HepG2 (cell line): ENCODE data around the gene RAB11FIP5. TPM values are rescaled to one million over a fixed set of nuclear protein-coding genes. Genes with fewer than 3 reads are reported as not detected.

Experiments used
- ARNTL ChIP-seq: sonication (generic); formaldehyde crosslinking; IDR thresholded peaks from 2 replicates; pipeline ENCODE4 v1.4.0; 2020; ENCODE audit warnings: mild to moderate bottlenecking, missing genetic modification reagents
- DMAP1 ChIP-seq: IDR thresholded peaks from 2 replicates; pipeline ENCODE4 v1.6.1; 2016
- ETV5 ChIP-seq: IDR thresholded peaks from 2 replicates; pipeline ENCODE4 v1.6.1; 2018; ENCODE audit warnings: missing biosample characterization, missing genetic modification reagents, inconsistent platforms, borderline replicate concordance
- NONO ChIP-seq, 2 experiments: fragments of 450-650 bp in 1 of 2; sonication (generic) in 1 of 2; formaldehyde crosslinking in 1 of 2; IDR thresholded peaks in 1 of 2; conservative IDR thresholded peaks in 1 of 2; 2 replicates each; pipeline versions ENCODE4 v1.6.1 to v1.8.0; 2017 to 2022; ENCODE audit warnings: mild to moderate bottlenecking in 1 of 2, missing genetic modification reagents in 1 of 2, moderate library complexity in 1 of 2
- SALL1 ChIP-seq: sonication (generic); formaldehyde crosslinking; IDR thresholded peaks from 2 replicates; pipeline ENCODE4 v1.8.0; 2022; ENCODE audit warnings: mild to moderate bottlenecking, missing genetic modification reagents
- SAP130 ChIP-seq: IDR thresholded peaks from 2 replicates; pipeline ENCODE4 v1.6.1; 2016; ENCODE audit warnings: low read depth
- TBX2 ChIP-seq: sonication (generic); formaldehyde crosslinking; IDR thresholded peaks from 2 replicates; pipeline ENCODE4 v1.5.0; 2020; ENCODE audit warnings: missing genetic modification reagents, mild to moderate bottlenecking, borderline replicate concordance
- U2AF2 ChIP-seq: fragments of 200-400 bp; formaldehyde crosslinking; IDR thresholded peaks from 2 replicates; pipeline ENCODE4 v1.6.1; 2017; ENCODE audit warnings: low read depth, mild to moderate bottlenecking, low read length
- YY1 ChIP-seq: IDR thresholded peaks from 2 replicates; pipeline ENCODE4 v1.6.1; 2011; ENCODE audit warnings: low read length, low read depth, moderate library complexity, mild to moderate bottlenecking; ENCODE audit not compliant: insufficient read depth, insufficient replicate concordance
- ZNF136 ChIP-seq: sonication (generic); formaldehyde crosslinking; IDR thresholded peaks from 2 replicates; pipeline ENCODE4 v1.8.1; 2022; ENCODE audit warnings: low read depth, mild to moderate bottlenecking, moderate library complexity, missing genetic modification reagents
- ZZZ3 ChIP-seq: sonication (generic); formaldehyde crosslinking; IDR thresholded peaks from 2 replicates; pipeline ENCODE4 v1.4.0; 2020; ENCODE audit warnings: missing genetic modification reagents, mild to moderate bottlenecking, borderline replicate concordance
- polyA plus RNA-seq, 8 experiments: library from polyadenylated mRNA; depleted of rRNA in 3 of 8; stranded (reverse) in 7 of 8; unstranded in 1 of 8; fragments of >200 nt; fragmentation: Illumina TruSeq in 4 of 8; extraction: Trizol in 4 of 8; gene quantifications; 2 replicates each; pipeline versions ENCODE4 v1.2.1 to v1.2.3, GENCODE V29; 2011 to 2016; ENCODE audit warnings: low read depth in 4 of 8, missing spikeins in 1 of 8, mixed read lengths in 1 of 8; ENCODE audit not compliant: insufficient read depth in 1 of 8
- total RNA-seq, 5 experiments: library from RNA; depleted of rRNA; stranded (reverse); fragments of >200 nt; fragmentation: Illumina TruSeq; extraction: Trizol; gene quantifications; 2 replicates each; pipeline ENCODE4 v1.2.3, GENCODE V29; 2016; ENCODE audit warnings: low read depth in 1 of 5
- TF ChIP-seq, protein P1 (sequence below): IDR thresholded peaks from 2 replicates; pipeline ENCODE4 v1.6.1; 2016; ENCODE audit warnings: control low read depth
- TF ChIP-seq, protein P2 (sequence below): sonication (generic); formaldehyde crosslinking; IDR thresholded peaks from 2 replicates; pipeline ENCODE4 v1.4.0; 2020; ENCODE audit warnings: mild to moderate bottlenecking, missing genetic modification reagents
- TF ChIP-seq, protein P3 (sequence below): sonication (generic); formaldehyde crosslinking; IDR thresholded peaks from 2 replicates; pipeline ENCODE4 v1.4.0; 2020; ENCODE audit warnings: missing genetic modification reagents
- TF ChIP-seq, protein P4 (sequence below): sonication (generic); formaldehyde crosslinking; IDR thresholded peaks from 2 replicates; pipeline ENCODE4 v1.5.1; 2020; ENCODE audit warnings: missing genetic modification reagents, mild to moderate bottlenecking, borderline replicate concordance

Gene RAB11FIP5
- total and polyA plus RNA-seq, 2 of the 13 experiments (the other 11 are each of a cell fraction or from before 2014, with no cell fraction given): 9.4 to 22.9 TPM

DNA sequence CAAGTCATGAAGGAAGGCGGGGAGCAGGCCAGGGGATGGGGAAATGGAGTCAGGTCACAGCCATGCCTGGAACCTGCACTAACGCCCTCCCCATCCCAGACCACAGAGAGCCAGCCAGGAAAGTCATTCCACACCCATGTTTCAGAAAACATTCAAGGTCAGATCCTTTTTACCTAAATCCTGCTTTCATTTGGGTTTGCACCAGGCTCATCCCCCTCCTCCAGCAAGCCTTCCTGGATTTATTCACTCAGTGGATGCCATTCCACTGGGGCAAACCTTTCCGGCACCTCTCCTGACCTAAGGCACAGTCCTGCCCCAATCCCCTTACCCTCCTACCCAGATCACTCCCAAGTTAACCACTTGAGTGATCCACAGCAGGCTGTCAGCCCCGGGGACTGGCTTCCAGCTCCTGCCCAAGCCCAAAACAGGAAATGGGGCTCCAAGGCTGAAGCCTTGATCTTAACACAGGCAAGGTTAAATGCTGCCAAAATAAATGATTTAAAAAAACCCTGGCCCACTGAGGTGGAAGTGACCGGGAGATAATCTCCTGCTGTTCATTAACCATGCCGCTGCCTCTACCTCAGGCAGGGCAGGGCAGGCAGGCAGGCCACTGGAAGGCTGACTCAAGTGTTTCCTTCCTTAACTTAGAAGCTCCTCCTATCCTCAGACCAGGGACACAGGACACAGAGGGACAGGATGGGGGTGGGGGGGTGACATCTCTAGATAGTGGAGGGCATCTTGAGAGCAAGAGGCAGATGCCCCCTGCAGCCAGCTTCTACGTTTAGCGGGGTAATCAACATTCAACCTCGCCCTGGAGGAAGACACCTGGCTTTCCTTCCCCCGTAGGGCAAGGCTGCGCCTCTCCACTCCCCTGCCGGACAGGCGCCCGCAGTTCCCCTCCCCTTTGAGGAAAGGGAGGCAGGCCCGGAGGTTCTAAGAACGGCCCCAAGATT lies 1.4 kb downstream of the RAB11FIP5 start (continued):
- TF ChIP-seq ETV5 (CRISPR knock-in tag): 0 out of 2 replicates have a peak, but pooled peaks have one; percentile 7
- no peak; the same call in 1 of the 2 replicates for TF ChIP-seq SAP130
- TF ChIP-seq, protein P1, sequence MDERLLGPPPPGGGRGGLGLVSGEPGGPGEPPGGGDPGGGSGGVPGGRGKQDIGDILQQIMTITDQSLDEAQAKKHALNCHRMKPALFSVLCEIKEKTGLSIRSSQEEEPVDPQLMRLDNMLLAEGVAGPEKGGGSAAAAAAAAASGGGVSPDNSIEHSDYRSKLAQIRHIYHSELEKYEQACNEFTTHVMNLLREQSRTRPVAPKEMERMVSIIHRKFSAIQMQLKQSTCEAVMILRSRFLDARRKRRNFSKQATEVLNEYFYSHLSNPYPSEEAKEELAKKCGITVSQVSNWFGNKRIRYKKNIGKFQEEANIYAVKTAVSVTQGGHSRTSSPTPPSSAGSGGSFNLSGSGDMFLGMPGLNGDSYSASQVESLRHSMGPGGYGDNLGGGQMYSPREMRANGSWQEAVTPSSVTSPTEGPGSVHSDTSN: no peak
- peak; percentile 10 for TF ChIP-seq YY1
- no peak; the same call in 1 of the 2 replicates for TF ChIP-seq ZZZ3
- no peak for TF ChIP-seq ARNTL (CRISPR knock-in tag)
- no peak; the same call in 1 of the 2 replicates for TF ChIP-seq TBX2 (CRISPR knock-in tag)
- TF ChIP-seq SALL1 (CRISPR knock-in tag): no peak
- no peak for TF ChIP-seq NONO (IDR thresholded peaks at IDR 0.05)
- 0 out of 2 replicates have a peak, but pooled peaks have one; percentile 9 for TF ChIP-seq NONO (CRISPR knock-in tag; conservative IDR thresholded peaks at IDR 0.05)
- TF ChIP-seq, protein P2, sequence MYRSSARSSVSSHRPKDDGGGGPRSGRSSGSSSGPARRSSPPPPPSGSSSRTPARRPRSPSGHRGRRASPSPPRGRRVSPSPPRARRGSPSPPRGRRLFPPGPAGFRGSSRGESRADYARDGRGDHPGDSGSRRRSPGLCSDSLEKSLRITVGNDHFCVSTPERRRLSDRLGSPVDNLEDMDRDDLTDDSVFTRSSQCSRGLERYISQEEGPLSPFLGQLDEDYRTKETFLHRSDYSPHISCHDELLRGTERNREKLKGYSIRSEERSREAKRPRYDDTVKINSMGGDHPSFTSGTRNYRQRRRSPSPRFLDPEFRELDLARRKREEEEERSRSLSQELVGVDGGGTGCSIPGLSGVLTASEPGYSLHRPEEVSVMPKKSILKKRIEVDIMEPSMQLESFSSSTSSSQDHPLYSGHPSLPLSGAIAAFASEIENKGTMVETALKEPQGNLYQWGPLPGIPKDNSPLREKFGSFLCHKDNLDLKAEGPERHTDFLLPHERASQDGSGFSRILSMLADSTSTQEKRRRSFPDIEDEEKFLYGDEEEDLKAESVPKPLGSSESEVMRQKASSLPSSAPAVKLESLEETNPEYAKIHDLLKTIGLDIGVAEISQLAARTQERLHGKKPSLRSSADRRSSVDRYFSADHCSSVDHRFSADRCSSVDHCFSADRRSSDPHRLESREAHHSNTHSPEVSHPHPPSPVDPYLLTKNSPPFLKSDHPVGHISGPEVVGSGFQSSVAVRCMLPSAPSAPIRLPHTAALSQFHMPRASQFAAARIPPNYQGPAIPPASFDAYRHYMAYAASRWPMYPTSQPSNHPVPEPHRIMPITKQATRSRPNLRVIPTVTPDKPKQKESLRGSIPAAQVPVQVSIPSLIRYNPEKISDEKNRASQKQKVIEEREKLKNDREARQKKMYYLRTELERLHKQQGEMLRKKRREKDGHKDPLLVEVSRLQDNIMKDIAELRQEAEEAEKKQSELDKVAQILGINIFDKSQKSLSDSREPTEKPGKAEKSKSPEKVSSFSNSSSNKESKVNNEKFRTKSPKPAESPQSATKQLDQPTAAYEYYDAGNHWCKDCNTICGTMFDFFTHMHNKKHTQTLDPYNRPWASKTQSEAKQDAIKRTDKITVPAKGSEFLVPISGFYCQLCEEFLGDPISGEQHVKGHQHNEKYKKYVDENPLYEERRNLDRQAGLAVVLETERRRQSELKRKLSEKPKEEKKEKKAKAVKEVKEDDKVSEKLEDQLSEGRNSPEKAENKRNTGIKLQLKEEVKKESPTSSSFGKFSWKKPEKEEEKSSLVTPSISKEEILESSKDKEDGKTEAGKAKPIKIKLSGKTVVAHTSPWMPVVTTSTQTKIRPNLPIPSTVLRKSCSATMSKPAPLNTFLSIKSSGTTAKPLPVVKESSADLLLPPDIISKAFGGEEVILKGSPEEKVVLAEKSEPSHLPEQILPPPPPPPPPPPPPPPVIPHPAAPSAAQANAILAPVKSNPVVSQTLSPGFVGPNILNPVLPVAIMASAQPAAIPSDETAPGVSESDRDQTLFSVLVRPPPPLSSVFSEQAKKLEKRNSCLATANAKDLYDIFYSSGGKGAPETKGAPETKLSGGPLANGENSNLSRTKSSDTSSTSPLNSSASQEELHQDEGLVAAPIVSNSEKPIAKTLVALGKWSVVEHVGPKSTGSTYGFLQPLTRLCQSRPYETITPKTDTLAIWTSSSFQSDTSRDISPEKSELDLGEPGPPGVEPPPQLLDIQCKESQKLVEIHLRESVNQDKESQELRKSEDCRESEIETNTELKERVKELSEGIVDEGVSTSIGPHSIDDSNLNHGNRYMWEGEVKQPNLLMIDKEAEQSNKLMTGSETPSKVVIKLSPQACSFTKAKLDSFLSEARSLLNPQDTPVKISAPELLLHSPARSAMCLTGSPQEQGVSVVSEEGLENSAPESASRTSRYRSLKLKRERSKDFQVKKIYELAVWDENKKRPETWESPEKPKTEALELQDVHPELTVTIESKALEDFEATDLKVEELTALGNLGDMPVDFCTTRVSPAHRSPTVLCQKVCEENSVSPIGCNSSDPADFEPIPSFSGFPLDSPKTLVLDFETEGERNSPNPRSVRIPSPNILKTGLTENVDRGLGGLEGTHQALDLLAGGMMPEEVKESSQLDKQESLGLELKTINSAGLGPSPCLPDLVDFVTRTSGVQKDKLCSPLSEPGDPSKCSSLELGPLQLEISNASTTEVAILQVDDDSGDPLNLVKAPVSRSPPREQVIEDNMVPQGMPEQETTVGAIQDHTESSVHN (CRISPR knock-in tag): 0 out of 2 replicates have a peak, but pooled peaks have one; percentile 63
- peak; percentile 5; the same call in 1 of the 2 replicates for TF ChIP-seq DMAP1
- TF ChIP-seq U2AF2: no peak
- TF ChIP-seq, protein P3, sequence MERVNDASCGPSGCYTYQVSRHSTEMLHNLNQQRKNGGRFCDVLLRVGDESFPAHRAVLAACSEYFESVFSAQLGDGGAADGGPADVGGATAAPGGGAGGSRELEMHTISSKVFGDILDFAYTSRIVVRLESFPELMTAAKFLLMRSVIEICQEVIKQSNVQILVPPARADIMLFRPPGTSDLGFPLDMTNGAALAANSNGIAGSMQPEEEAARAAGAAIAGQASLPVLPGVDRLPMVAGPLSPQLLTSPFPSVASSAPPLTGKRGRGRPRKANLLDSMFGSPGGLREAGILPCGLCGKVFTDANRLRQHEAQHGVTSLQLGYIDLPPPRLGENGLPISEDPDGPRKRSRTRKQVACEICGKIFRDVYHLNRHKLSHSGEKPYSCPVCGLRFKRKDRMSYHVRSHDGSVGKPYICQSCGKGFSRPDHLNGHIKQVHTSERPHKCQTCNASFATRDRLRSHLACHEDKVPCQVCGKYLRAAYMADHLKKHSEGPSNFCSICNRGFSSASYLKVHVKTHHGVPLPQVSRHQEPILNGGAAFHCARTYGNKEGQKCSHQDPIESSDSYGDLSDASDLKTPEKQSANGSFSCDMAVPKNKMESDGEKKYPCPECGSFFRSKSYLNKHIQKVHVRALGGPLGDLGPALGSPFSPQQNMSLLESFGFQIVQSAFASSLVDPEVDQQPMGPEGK (CRISPR knock-in tag): 0 out of 2 replicates have a peak, but pooled peaks have one; percentile 18
- TF ChIP-seq, protein P4, sequence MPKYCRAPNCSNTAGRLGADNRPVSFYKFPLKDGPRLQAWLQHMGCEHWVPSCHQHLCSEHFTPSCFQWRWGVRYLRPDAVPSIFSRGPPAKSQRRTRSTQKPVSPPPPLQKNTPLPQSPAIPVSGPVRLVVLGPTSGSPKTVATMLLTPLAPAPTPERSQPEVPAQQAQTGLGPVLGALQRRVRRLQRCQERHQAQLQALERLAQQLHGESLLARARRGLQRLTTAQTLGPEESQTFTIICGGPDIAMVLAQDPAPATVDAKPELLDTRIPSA (CRISPR knock-in tag): no peak
- TF ChIP-seq ZNF136 (CRISPR knock-in tag): no peak
